ENCODE measurements around the gene POMGNT1. TPM values are rescaled to one million over a fixed set of nuclear protein-coding genes. Genes with fewer than 3 reads are reported as not detected.
A peak's percentile ranks its signal among the peaks of the same experiment; 100 is the strongest.

The POMGNT1 gene
- total RNA-seq, 4 donors from 2014 or later = 31.6 to 47.2 (median 36.9) TPM

DNA sequence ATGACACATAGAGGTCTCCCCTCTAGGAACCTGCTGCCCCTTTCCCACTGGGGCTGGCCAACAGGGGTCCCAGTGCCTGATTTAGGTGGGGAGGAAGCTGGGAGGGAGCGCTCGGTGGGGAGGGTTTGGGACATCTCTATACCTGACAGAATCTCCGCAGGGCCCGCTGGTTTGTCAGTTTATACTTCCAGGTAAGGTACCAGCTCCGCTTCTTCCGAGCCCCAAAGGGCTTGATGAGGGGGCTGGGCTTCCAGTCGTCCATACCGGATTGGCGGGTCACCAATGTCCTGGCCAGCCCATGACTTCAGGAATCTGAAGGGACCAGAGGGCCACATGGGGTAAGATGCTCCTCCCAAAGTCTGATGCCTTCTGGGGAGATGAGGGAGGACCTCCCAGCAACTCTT lies 672 bp downstream of the POMGNT1 start:
- WGBS = 35% methylated on average over 5 of the region's 9 CpGs
- H3K9me3 ChIP-seq = no peaks in the 10 kb centered on the region
- H3K27ac ChIP-seq (replicated peaks in 1 of 4) = peak overlapping the region; percentile 79 to 84 (median 80)
- H3K36me3 ChIP-seq = peaks cover 10 to 43% (median 20%) of the 10 kb centered on the region in 4 donors
- no peak for DNase-seq (ENCODE audit: extremely low spot score)
- no peak for TF ChIP-seq POLR2AphosphoS5 (IDR thresholded peaks at IDR 0.05)
- TF ChIP-seq, protein P1, sequence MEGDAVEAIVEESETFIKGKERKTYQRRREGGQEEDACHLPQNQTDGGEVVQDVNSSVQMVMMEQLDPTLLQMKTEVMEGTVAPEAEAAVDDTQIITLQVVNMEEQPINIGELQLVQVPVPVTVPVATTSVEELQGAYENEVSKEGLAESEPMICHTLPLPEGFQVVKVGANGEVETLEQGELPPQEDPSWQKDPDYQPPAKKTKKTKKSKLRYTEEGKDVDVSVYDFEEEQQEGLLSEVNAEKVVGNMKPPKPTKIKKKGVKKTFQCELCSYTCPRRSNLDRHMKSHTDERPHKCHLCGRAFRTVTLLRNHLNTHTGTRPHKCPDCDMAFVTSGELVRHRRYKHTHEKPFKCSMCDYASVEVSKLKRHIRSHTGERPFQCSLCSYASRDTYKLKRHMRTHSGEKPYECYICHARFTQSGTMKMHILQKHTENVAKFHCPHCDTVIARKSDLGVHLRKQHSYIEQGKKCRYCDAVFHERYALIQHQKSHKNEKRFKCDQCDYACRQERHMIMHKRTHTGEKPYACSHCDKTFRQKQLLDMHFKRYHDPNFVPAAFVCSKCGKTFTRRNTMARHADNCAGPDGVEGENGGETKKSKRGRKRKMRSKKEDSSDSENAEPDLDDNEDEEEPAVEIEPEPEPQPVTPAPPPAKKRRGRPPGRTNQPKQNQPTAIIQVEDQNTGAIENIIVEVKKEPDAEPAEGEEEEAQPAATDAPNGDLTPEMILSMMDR (IDR thresholded peaks at IDR 0.05) = no peak
- H3K4me1 ChIP-seq = peaks cover 28 to 46% (median 31%) of the 10 kb centered on the region in 4 donors
- peak overlapping the region; percentile 69 to 94 (median 82) for H3K4me3 ChIP-seq
- H3K27me3 ChIP-seq = no peaks in the 10 kb centered on the region
- intact Hi-C loops (cut with DNase I) = no loop called here

DNA sequence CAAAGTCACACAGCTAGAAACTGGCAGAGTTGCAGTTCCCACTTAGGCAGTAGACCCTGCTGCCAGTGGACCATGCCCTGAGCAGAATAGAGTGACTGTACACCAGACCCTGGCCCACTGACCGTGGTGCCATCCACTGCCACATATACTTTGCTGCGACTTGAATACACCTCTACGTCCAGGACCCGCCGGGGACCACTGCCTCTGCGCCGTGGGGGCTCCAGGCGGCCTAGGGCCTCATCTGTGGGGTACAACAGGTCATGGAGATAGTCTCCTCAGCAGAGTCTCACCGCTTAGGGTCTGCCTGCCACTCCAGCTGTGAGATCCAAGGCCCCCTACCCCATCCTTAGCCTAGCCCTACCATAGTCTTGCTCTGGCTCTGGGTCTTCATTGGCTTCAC lies 1.6 kb downstream of the POMGNT1 start:
- WGBS = 71% methylated on average over 1 of the region's 9 CpGs
- no peaks in the 10 kb centered on the region for H3K9me3 ChIP-seq
- no peak for DNase-seq (ENCODE audit: extremely low spot score)
- no peaks in the 10 kb centered on the region for H3K27me3 ChIP-seq
- intact Hi-C loops (cut with DNase I) = no loop called here
- H3K36me3 ChIP-seq = peaks cover 17 to 52% (median 30%) of the 10 kb centered on the region in 4 donors
- no peak overlapping the region for H3K27ac ChIP-seq (replicated peaks in 1 of 4)
- H3K4me3 ChIP-seq = no peak overlapping the region
- H3K4me1 ChIP-seq = peaks cover 24 to 40% (median 27%) of the 10 kb centered on the region in 4 donors
- no peak for TF ChIP-seq POLR2AphosphoS5 (IDR thresholded peaks at IDR 0.05)
- TF ChIP-seq, protein P1 (IDR thresholded peaks at IDR 0.05) = no peak
- TF ChIP-seq POLR2A (IDR thresholded peaks at IDR 0.05; ENCODE audit: low read depth) = no peak
- TF ChIP-seq EP300 (IDR thresholded peaks at IDR 0.05) = no peak

DNA sequence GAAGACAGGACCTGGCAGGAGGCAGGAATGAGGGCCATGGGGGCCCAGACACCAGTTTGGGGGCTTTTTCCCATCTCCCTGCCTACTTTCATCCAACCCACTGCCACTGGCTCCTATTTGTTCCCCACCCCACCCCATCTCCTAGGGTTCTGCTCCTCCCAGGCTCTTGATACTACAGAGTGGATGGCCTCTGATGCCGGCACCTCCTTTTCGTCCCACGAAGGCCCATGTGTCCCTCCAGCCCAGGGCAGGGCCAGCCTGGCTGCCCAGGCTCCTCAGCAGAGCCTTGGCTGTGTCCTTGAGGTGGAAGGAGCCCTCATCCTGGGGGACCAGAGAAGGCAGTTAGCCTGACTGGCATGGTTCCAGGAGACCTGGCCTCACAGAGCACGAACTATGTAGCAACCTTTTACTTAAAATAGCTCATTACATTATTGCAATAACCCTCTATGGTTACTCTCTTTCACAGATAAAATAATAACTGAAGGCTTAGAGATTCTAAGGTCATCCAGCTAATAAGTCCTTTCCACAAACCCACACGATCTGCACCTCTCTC lies 3.5 kb downstream of the POMGNT1 start:
- H3K4me3 ChIP-seq = no peak overlapping the region
- peaks cover 24 to 71% (median 46%) of the 10 kb centered on the region in 4 donors for H3K36me3 ChIP-seq
- TF ChIP-seq EP300 (IDR thresholded peaks at IDR 0.05) (no peak), POLR2A (IDR thresholded peaks at IDR 0.05; ENCODE audit: low read depth) (no peak), POLR2AphosphoS5 (IDR thresholded peaks at IDR 0.05) (no peak)
- TF ChIP-seq, protein P1 (IDR thresholded peaks at IDR 0.05) = no peak
- H3K9me3 ChIP-seq = no peaks in the 10 kb centered on the region
- WGBS = 68% methylated on average over 5 of the region's 5 CpGs
- no peaks in the 10 kb centered on the region for H3K27me3 ChIP-seq
- peaks cover 24 to 40% (median 27%) of the 10 kb centered on the region in 4 donors for H3K4me1 ChIP-seq
- DNase-seq (ENCODE audit: extremely low spot score) = no peak
- H3K27ac ChIP-seq (replicated peaks in 1 of 4) = no peak overlapping the region
- intact Hi-C loops (cut with DNase I) = no loop called here

DNA sequence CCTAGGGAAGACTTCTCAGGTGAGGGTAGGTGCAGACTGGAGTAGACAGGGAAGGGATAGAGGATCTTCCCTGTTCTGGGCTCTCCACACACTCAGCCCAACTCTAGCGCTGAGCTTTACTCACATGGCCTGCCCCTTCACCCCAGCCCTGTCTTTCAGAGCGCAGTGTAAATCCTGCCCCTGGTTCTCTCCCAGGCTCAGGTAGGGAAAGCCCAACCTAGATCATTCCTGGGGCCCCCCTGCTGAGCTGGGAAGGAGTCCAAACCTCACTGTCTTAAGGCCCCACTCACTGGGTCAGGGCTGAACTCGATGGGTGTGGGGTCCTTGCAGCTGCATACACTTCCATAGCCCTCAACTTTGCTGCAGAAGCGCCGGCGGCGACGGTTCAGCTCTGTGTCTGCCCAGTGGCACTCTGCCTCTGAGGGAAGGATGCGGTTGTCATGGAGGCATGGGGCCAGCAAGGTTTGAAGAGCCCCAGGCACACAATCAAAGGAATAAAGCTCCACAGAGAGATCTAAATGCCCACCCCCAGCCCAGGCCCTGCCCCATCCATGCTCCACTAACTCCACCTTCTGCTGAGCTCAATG lies 4.2 kb downstream of the POMGNT1 start:
- TF ChIP-seq, protein P1 (IDR thresholded peaks at IDR 0.05) = no peak
- no peak for TF ChIP-seq POLR2A (IDR thresholded peaks at IDR 0.05; ENCODE audit: low read depth)
- TF ChIP-seq EP300 (IDR thresholded peaks at IDR 0.05) = no peak
- TF ChIP-seq POLR2AphosphoS5 (IDR thresholded peaks at IDR 0.05) = no peak
- 87% methylated on average over 2 of the region's 9 CpGs for WGBS
- no peaks in the 10 kb centered on the region for H3K27me3 ChIP-seq
- no peak overlapping the region for H3K27ac ChIP-seq (replicated peaks in 1 of 4)
- H3K4me1 ChIP-seq = peaks cover 21 to 38% (median 24%) of the 10 kb centered on the region in 4 donors
- H3K4me3 ChIP-seq = no peak overlapping the region
- no peaks in the 10 kb centered on the region for H3K9me3 ChIP-seq
- intact Hi-C loops (cut with DNase I) = no loop called here
- DNase-seq (ENCODE audit: extremely low spot score) = no peak
- H3K36me3 ChIP-seq = peaks cover 24 to 77% (median 52%) of the 10 kb centered on the region in 4 donors
